ENCODE results near the gene EBF3.

DNA sequence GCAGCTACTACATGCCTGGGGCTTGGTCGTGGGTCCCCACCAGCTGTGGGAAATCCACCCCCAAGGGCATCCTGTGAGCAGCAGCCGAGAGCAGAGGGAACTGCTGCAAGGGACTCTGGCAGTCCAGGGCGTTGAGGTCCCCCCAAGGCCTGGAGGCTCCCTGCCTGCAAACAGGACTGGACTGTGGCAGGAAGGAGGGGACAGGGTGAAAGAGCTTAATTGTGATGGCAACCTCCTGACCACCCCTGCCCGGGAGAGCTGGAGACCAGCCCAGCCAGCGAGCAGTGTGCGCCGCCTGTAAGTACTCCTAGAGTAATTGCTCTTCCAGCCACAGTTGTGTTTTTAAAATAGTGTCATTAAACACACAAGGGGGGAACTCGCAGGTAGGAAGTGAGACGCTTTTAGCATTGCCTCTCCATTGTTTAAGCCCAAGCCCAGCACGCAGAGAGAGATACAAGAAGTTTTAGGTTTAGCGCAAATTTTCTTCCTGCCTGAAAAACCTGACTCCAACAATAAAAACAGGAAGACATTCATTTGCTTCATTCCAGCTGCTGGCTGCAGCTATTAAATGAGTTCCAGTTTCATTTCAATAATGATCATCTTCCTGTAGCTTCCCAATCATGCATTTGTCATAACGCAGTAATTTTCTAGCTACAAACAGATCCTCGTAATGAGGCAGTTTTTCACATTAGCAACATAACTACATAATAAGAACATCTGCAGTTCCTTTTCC is 111.1 kb downstream of the EBF3 start:
- TF ChIP-seq, protein P1, sequence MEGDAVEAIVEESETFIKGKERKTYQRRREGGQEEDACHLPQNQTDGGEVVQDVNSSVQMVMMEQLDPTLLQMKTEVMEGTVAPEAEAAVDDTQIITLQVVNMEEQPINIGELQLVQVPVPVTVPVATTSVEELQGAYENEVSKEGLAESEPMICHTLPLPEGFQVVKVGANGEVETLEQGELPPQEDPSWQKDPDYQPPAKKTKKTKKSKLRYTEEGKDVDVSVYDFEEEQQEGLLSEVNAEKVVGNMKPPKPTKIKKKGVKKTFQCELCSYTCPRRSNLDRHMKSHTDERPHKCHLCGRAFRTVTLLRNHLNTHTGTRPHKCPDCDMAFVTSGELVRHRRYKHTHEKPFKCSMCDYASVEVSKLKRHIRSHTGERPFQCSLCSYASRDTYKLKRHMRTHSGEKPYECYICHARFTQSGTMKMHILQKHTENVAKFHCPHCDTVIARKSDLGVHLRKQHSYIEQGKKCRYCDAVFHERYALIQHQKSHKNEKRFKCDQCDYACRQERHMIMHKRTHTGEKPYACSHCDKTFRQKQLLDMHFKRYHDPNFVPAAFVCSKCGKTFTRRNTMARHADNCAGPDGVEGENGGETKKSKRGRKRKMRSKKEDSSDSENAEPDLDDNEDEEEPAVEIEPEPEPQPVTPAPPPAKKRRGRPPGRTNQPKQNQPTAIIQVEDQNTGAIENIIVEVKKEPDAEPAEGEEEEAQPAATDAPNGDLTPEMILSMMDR (conservative IDR thresholded peaks at IDR 0.05; ENCODE audit: low read depth, low read length), result no peak
- no peak for TF ChIP-seq EZH2 (IDR thresholded peaks at IDR 0.05; ENCODE audit: borderline replicate concordance, low read depth, low read length, poor library complexity, severe bottlenecking)

All from A673 (cell line).